ENCODE data around the gene ZC3HAV1L. TPM values are rescaled to one million over a fixed set of nuclear protein-coding genes. Genes with fewer than 3 reads are reported as not detected.

The ZC3HAV1L gene
- total and polyA plus RNA-seq, 10 donors, result 0.08 to 27.7 (median 11.6) TPM

DNA sequence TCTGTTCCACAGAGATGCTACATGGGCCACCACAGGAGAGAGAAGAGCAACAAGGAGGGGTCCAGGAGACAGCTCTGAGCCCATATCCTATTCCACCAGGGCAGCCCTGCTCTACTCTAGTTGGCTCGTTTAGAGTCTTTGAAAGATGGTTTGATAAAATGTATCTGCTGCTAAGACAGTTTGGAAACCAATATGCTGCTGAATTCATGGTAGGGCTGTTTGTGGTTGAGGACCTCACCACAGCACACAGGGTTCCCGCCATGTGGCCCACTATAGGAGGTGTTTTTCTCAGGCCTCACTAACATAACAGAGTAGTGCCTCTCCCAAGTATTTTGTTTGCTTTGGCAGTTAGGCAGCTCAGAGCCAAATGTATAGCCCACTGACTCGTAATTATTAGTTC is 35.8 kb upstream of the ZC3HAV1L start:
- H3K4me1 ChIP-seq, result peaks cover 5 to 79% (median 32%) of the 10 kb centered on the region in 6 donors
- TF ChIP-seq POLR2AphosphoS5 (IDR thresholded peaks at IDR 0.05), result peak in 1 of 3 donors; percentile 20
- TF ChIP-seq, protein P1, sequence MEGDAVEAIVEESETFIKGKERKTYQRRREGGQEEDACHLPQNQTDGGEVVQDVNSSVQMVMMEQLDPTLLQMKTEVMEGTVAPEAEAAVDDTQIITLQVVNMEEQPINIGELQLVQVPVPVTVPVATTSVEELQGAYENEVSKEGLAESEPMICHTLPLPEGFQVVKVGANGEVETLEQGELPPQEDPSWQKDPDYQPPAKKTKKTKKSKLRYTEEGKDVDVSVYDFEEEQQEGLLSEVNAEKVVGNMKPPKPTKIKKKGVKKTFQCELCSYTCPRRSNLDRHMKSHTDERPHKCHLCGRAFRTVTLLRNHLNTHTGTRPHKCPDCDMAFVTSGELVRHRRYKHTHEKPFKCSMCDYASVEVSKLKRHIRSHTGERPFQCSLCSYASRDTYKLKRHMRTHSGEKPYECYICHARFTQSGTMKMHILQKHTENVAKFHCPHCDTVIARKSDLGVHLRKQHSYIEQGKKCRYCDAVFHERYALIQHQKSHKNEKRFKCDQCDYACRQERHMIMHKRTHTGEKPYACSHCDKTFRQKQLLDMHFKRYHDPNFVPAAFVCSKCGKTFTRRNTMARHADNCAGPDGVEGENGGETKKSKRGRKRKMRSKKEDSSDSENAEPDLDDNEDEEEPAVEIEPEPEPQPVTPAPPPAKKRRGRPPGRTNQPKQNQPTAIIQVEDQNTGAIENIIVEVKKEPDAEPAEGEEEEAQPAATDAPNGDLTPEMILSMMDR (IDR thresholded peaks at IDR 0.05 in 8 of 11, conservative IDR thresholded peaks at IDR 0.05 in 3 of 11), result no peak
- peak overlapping the region in 3 of 8 donors; percentile 44 to 62 (median 60) for H3K27ac ChIP-seq
- intact Hi-C loops (cut with DNase I; ENCODE audit: low total_unique reads), result loop anchor here (10.0 kb wide), 1 partner anchor 53 kb away; no protein-coding TSS in a partner anchor
- no peak for DNase-seq
- H3K9me3 ChIP-seq, result no peaks in the 10 kb centered on the region
- no peak overlapping the region for H3K4me3 ChIP-seq
- no peaks in the 10 kb centered on the region for H3K27me3 ChIP-seq (replicated peaks in 1 of 7)
- peaks cover 5 to 100% (median 90%) of the 10 kb centered on the region in 6 donors for H3K36me3 ChIP-seq
- WGBS, 5 donors, result 68 to 75% (median 74%) methylated on average over 3 of the region's 3 CpGs

DNA sequence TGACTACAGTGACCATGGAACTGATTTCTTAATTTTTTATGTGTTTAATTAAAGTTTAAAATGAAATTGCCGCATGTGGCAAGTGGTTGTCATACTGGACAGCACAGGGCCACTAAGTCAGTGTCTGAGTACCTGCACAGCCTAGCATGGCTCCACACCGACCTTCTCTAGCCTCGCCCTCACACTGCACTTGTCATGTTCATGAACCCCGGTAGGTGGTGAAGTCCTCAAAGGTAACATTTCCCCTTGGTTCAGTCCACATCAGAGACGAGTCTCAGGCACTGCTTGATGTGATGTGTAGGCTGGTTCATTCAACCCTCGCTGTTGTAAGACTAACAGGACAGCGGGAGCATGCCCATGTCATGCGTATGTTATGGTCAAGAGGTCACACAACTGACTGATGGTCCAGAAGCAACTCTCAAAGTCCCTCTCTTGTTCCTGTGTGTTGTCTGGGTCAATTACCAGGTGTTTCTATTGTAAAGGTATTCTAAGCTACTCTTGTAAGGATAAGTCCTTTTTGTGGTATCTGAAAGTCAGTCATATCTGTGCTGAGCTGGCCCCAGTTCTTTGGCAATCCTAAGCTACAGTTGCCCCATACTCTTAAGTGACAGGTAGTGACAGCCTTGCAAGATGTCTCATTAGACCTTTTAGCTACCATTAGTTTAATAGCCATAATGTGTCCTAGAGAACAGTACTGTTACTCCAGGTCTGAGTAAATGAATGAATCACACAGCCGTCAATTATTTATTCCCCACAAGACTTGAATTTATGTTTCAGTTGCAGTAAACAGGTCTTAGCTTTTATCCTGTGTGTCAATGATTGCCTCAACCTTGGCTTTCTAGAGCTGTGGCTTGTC is 32.9 kb upstream of the ZC3HAV1L start:
- no peak overlapping the region for H3K27ac ChIP-seq
- H3K36me3 ChIP-seq, result peaks cover 5 to 100% (median 98%) of the 10 kb centered on the region in 6 donors
- no peak for TF ChIP-seq POLR2A (IDR thresholded peaks at IDR 0.05)
- no peak for TF ChIP-seq POLR2AphosphoS5 (IDR thresholded peaks at IDR 0.05)
- TF ChIP-seq, protein P1 (IDR thresholded peaks at IDR 0.05 in 8 of 11, conservative IDR thresholded peaks at IDR 0.05 in 3 of 11), result no peak
- WGBS, 5 donors, result 92 to 93% (median 93%) methylated on average over 9 of the region's 9 CpGs
- peaks cover 0 to 56% (median 19%) of the 10 kb centered on the region in 6 donors for H3K4me1 ChIP-seq
- intact Hi-C loops (cut with DNase I; ENCODE audit: low total_unique reads), result no loop called here
- no peaks in the 10 kb centered on the region for H3K9me3 ChIP-seq
- H3K4me3 ChIP-seq, result no peak overlapping the region
- no peak for DNase-seq
- H3K27me3 ChIP-seq (replicated peaks in 1 of 7), result no peaks in the 10 kb centered on the region

DNA sequence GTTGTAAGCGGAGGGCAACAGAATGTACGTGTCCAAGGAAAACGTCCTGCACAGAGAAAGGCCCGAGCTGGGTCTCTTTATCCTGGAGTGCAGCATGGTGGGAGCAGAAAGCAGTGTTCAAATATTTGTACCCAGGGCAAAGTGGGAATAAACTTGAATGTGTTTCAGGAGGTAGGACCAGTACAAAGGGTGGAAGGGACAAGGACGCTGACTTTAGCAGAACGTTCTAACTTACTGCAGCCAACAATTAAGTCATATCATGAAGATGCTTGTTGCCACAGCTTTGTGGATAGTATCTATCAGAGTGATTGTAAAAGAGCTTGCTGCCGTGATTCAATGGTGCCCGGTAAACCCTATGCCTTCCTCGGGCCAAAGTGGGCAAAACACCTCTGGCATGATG is 30.5 kb upstream of the ZC3HAV1L start:
- peaks cover 0 to 40% (median 0%) of the 10 kb centered on the region in 6 donors for H3K4me1 ChIP-seq
- H3K9me3 ChIP-seq, result no peaks in the 10 kb centered on the region
- DNase-seq, result no peak
- intact Hi-C loops (cut with DNase I; ENCODE audit: low total_unique reads), result no loop called here
- H3K27me3 ChIP-seq (replicated peaks in 1 of 7), result no peaks in the 10 kb centered on the region
- 78 to 91% (median 88%) methylated on average over 9 of the region's 9 CpGs for WGBS, 5 donors
- peaks cover 5 to 100% (median 96%) of the 10 kb centered on the region in 6 donors for H3K36me3 ChIP-seq
- no peak overlapping the region for H3K27ac ChIP-seq
- no peak overlapping the region for H3K4me3 ChIP-seq
- no peak for TF ChIP-seq POLR2AphosphoS5 (IDR thresholded peaks at IDR 0.05)
- TF ChIP-seq, protein P1 (IDR thresholded peaks at IDR 0.05 in 8 of 11, conservative IDR thresholded peaks at IDR 0.05 in 3 of 11), result no peak
- no peak for TF ChIP-seq POLR2A (IDR thresholded peaks at IDR 0.05)

DNA sequence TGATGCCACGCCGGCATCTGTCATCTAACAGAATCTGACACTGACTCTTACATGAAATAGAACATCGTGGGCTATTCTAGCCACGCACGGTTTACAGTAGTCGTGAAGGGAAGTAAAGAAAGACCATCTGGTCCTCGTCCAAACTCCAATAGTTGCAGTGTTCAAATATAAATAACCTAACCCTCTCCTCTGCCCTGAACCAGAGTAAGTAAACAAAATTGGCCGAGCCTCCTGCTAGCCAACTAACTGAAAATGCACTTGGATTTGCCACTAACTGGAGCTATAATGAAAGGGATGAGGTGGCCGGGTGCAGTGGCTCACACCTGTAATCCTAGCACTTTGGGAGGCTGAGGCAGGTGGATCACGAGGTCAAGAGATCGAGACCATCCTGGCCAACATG is 29.5 kb upstream of the ZC3HAV1L start:
- 86 to 91% (median 88%) methylated on average over 11 of the region's 11 CpGs for WGBS, 5 donors

More for the DNA sequence above, 29.5 kb upstream of the ZC3HAV1L start:
- H3K36me3 ChIP-seq, result peaks cover 5 to 100% (median 96%) of the 10 kb centered on the region in 6 donors
- intact Hi-C loops (cut with DNase I; ENCODE audit: low total_unique reads), result no loop called here
- no peak overlapping the region for H3K4me3 ChIP-seq
- DNase-seq, result no peak
- peaks cover 0 to 41% (median 1%) of the 10 kb centered on the region in 6 donors for H3K4me1 ChIP-seq
- no peak overlapping the region for H3K27ac ChIP-seq
- TF ChIP-seq POLR2AphosphoS5 (IDR thresholded peaks at IDR 0.05), result no peak
- TF ChIP-seq, protein P1 (IDR thresholded peaks at IDR 0.05 in 8 of 11, conservative IDR thresholded peaks at IDR 0.05 in 3 of 11), result no peak
- TF ChIP-seq POLR2A (IDR thresholded peaks at IDR 0.05), result no peak
- no peaks in the 10 kb centered on the region for H3K27me3 ChIP-seq (replicated peaks in 1 of 7)
- H3K9me3 ChIP-seq, result no peaks in the 10 kb centered on the region
